GM23248 (cell line): ENCODE measurements around the gene KCNJ18.
"Not testable (repeated sequence)": the region's sequence is repeated elsewhere in the genome, so short reads cannot be mapped to it uniquely, and the experiment has no call there.

Experiments
- EZH2 ChIP-seq: fragments of 200-600 bp; sonication (generic); IDR thresholded peaks from 2 replicates; pipeline ENCODE4 v1.6.1; 2018; ENCODE audit warnings: antibody characterized with exemption, mild to moderate bottlenecking; ENCODE audit not compliant: insufficient read depth, poor library complexity, severe bottlenecking
- EZH2phosphoT487 ChIP-seq: fragments of 200-600 bp; sonication (generic); IDR thresholded peaks from 2 replicates; pipeline ENCODE4 v1.6.1; 2018; ENCODE audit warnings: antibody characterized with exemption, moderate library complexity, mild to moderate bottlenecking, low read depth; ENCODE audit not compliant: insufficient read depth

GRCh38 chr17:21738241-21738640, 45.9 kb downstream of the KCNJ18 start:
- not testable (repeated sequence) for TF ChIP-seq EZH2, EZH2phosphoT487
